H1 (cell line): Measurements from ENCODE around the gene NFE2L2. TPM values are rescaled to one million over a fixed set of nuclear protein-coding genes. Genes with fewer than 3 reads are reported as not detected.

ENCODE experiments used
- CTCF ChIA-PET: fragments of 300-600 bp; sonication (Branson Sonifier 250); formaldehyde crosslinking; loops from one replicate; lab custom pipeline; 2021; ENCODE audit not compliant: partially characterized antibody; lab: Charles Lee
- POLR2A ChIA-PET: fragments of 300-600 bp; sonication (Branson Sonifier 250); formaldehyde crosslinking; loops from one replicate; lab custom pipeline; 2021; ENCODE audit warnings: inconsistent platforms; ENCODE audit not compliant: partially characterized antibody; lab: Charles Lee
- DNase-seq, 2 experiments: peaks; one replicate each; pipeline versions ENCODE4 v3.0.0 to v3.0.0-alpha.2; 2010 to 2022; ENCODE audit warnings: low spot score in 2 of 2, low read depth in 1 of 2, mixed read lengths in 1 of 2
- FAIRE-seq: peaks from 2 replicates; lab custom pipeline; 2011; peaks lifted over from hg19 to GRCh38; lab: Jason Lieb, UNC
- H2AFZ ChIP-seq: 2 replicates; pipeline ENCODE4 v1.8.1; 2012; ENCODE audit warnings: low read length, inconsistent platforms
- H2AK5ac ChIP-seq: 2 replicates; pipeline ENCODE4 v1.6.1; 2013; ENCODE audit warnings: low read depth, low read length
- H2BK120ac ChIP-seq: replicated peaks from 2 replicates; pipeline ENCODE3; 2013; ENCODE audit warnings: low read depth, low read length, inconsistent platforms
- H2BK12ac ChIP-seq: 2 replicates; pipeline ENCODE4 v1.6.1; 2013; ENCODE audit warnings: low read depth, low read length
- H2BK15ac ChIP-seq: 2 replicates; pipeline ENCODE4 v1.6.1; 2013; ENCODE audit warnings: low read length
- H2BK20ac ChIP-seq: 2 replicates; pipeline ENCODE4 v1.6.1; 2013; ENCODE audit warnings: low read length
- H2BK5ac ChIP-seq: 2 replicates; pipeline ENCODE4 v1.6.1; 2013; ENCODE audit warnings: low read depth, low read length
- H3K14ac ChIP-seq: 2 replicates; pipeline ENCODE4 v1.6.1; 2013; ENCODE audit warnings: inconsistent platforms; ENCODE audit not compliant: insufficient read length
- H3K18ac ChIP-seq: 2 replicates; pipeline ENCODE4 v1.6.1; 2013; ENCODE audit warnings: low read length; ENCODE audit errors: extremely low read depth
- H3K23ac ChIP-seq: 2 replicates; pipeline ENCODE4 v1.6.1; 2013; ENCODE audit warnings: inconsistent platforms; ENCODE audit not compliant: insufficient read length
- H3K23me2 ChIP-seq: 2 replicates; pipeline ENCODE4 v1.6.1; 2013; ENCODE audit warnings: low read depth, low read length
- H3K27ac ChIP-seq: 2 replicates; pipeline ENCODE4 v1.6.1; 2011; ENCODE audit warnings: low read depth, low read length, inconsistent platforms
- H3K27me3 ChIP-seq, 4 experiments: replicated peaks in 1 of 4; 1 replicate in 1 of 4; 2 replicates in 3 of 4; pipeline versions ENCODE4 v1.6.1 to v1.8.1; 2011 to 2013; ENCODE audit warnings: low read length in 3 of 4, mild to moderate bottlenecking in 3 of 4, inconsistent platforms in 2 of 4, mixed read lengths in 2 of 4, moderate library complexity in 1 of 4; ENCODE audit not compliant: control insufficient read depth in 3 of 4, insufficient read depth in 3 of 4; ENCODE audit errors: extremely low read depth in 1 of 4
- H3K36me3 ChIP-seq, 4 experiments: 2 replicates each; pipeline versions ENCODE4 v1.6.1 to v1.8.1; 2011 to 2013; ENCODE audit warnings: mild to moderate bottlenecking in 4 of 4, low read length in 3 of 4, moderate library complexity in 2 of 4, control low read depth in 1 of 4, inconsistent platforms in 1 of 4; ENCODE audit not compliant: insufficient read depth in 4 of 4, control insufficient read depth in 2 of 4
- H3K4ac ChIP-seq: replicated peaks from 2 replicates; pipeline ENCODE3; 2013; ENCODE audit warnings: low read length, low read depth, mixed read lengths, inconsistent platforms; ENCODE audit not compliant: insufficient read length
- H3K4me1 ChIP-seq, 4 experiments: replicated peaks in 1 of 4; 1 replicate in 1 of 4; 2 replicates in 3 of 4; pipeline versions ENCODE4 v1.6.1 to v1.8.1; 2011 to 2013; ENCODE audit warnings: low read length in 3 of 4, inconsistent platforms in 2 of 4, mixed read lengths in 1 of 4; ENCODE audit not compliant: insufficient read depth in 4 of 4, control insufficient read depth in 3 of 4
- H3K4me2 ChIP-seq, 2 experiments: 2 replicates each; pipeline versions ENCODE4 v1.6.1 to v1.8.1; 2011 to 2013; ENCODE audit warnings: low read depth in 2 of 2, low read length in 2 of 2, control low read depth in 1 of 2, inconsistent platforms in 1 of 2, mild to moderate bottlenecking in 1 of 2; ENCODE audit not compliant: insufficient read depth in 1 of 2
- H3K4me3 ChIP-seq, 4 experiments: fragments of 200-600, 300-600 bp in 1 of 4; sonication (generic), shearing (Covaris generic), sonication (Bioruptor Twin) in 1 of 4; 2 replicates each; pipeline versions ENCODE4 v1.5.1 to v1.8.1; 2011 to 2016; ENCODE audit warnings: low read length in 4 of 4, low read depth in 3 of 4, control low read depth in 2 of 4, inconsistent platforms in 2 of 4, mild to moderate bottlenecking in 2 of 4, mixed read lengths in 1 of 4, moderate library complexity in 1 of 4; ENCODE audit not compliant: insufficient read depth in 2 of 4; ENCODE audit errors: extremely low read depth in 1 of 4
- H3K56ac ChIP-seq: replicated peaks from 2 replicates; pipeline ENCODE3; 2013; ENCODE audit warnings: low read depth, mild to moderate bottlenecking, mixed read lengths, low read length, inconsistent platforms; ENCODE audit not compliant: insufficient read length
- H3K79me1 ChIP-seq: 2 replicates; pipeline ENCODE4 v1.6.1; 2013; ENCODE audit warnings: low read depth, low read length, control low read depth
- H3K79me2 ChIP-seq, 2 experiments: 2 replicates each; pipeline versions ENCODE4 v1.6.1 to v1.8.1; 2012 to 2013; ENCODE audit warnings: low read length in 2 of 2, mild to moderate bottlenecking in 2 of 2, inconsistent platforms in 1 of 2; ENCODE audit not compliant: insufficient read depth in 2 of 2, control insufficient read depth in 1 of 2
- H3K9ac ChIP-seq, 4 experiments: replicated peaks in 1 of 4; 1 replicate in 1 of 4; 2 replicates in 3 of 4; pipeline versions ENCODE4 v1.6.1 to v1.8.1; 2011 to 2013; ENCODE audit warnings: low read depth in 3 of 4, low read length in 3 of 4, control low read depth in 2 of 4, mild to moderate bottlenecking in 2 of 4, moderate library complexity in 2 of 4, inconsistent platforms in 1 of 4; ENCODE audit errors: extremely low read depth in 1 of 4
- H3K9me3 ChIP-seq, 2 experiments: 2 replicates each; pipeline versions ENCODE4 v1.6.1 to v1.8.1; 2012 to 2013; ENCODE audit warnings: mild to moderate bottlenecking in 2 of 2, moderate library complexity in 2 of 2, control low read depth in 1 of 2, inconsistent platforms in 1 of 2, low read depth in 1 of 2, low read length in 1 of 2, mixed read lengths in 1 of 2; ENCODE audit not compliant: insufficient read depth in 2 of 2
- H4K20me1 ChIP-seq, 2 experiments: replicated peaks in 1 of 2; 2 replicates each; pipeline versions ENCODE3 to v1.8.1; 2011 to 2013; ENCODE audit warnings: inconsistent platforms in 2 of 2, low read length in 2 of 2, mild to moderate bottlenecking in 1 of 2; ENCODE audit not compliant: insufficient read depth in 2 of 2, control insufficient read depth in 1 of 2
- H4K5ac ChIP-seq: 2 replicates; pipeline ENCODE4 v1.6.1; 2013; ENCODE audit warnings: low read length, low read depth, mixed read lengths, inconsistent platforms; ENCODE audit not compliant: insufficient read length
- H4K8ac ChIP-seq: 2 replicates; pipeline ENCODE4 v1.8.0; 2013; ENCODE audit warnings: mild to moderate bottlenecking, moderate library complexity, low read length, inconsistent platforms; ENCODE audit not compliant: insufficient read depth; ENCODE audit errors: extremely low read depth
- H4K91ac ChIP-seq: replicated peaks from 2 replicates; pipeline ENCODE3; 2013; ENCODE audit warnings: low read length, mixed read lengths, inconsistent platforms; ENCODE audit not compliant: insufficient read length
- BRCA1 ChIP-seq: IDR thresholded peaks from 2 replicates; pipeline ENCODE4 v1.6.1; 2012; ENCODE audit warnings: low read depth, low read length, improper control_type of control experiment
- CBX5 ChIP-seq: fragments of 300-800, 300-1000 bp; sonication (generic); IDR thresholded peaks from 2 replicates; pipeline ENCODE4 v1.7.1; 2016; ENCODE audit warnings: antibody characterized with exemption, low read length, low read depth
- CHD1 ChIP-seq: IDR thresholded peaks from 2 replicates; pipeline ENCODE4 v1.6.1; 2012; ENCODE audit warnings: low read depth, low read length, improper control_type of control experiment
- FOSL1 ChIP-seq: IDR thresholded peaks from 2 replicates; pipeline ENCODE4 v1.6.1; 2011; ENCODE audit warnings: mild to moderate bottlenecking, low read depth, low read length, moderate library complexity; ENCODE audit not compliant: insufficient read depth
- GTF2F1 ChIP-seq: IDR thresholded peaks from 2 replicates; pipeline ENCODE4 v1.6.1; 2012; ENCODE audit warnings: low read depth, low read length, improper control_type of control experiment, borderline replicate concordance
- HDAC2 ChIP-seq, 2 experiments: fragments of 300-600 bp in 1 of 2; sonication (generic) in 1 of 2; IDR thresholded peaks; 2 replicates each; pipeline ENCODE4 v1.6.1; 2011 to 2012; ENCODE audit warnings: low read depth in 2 of 2, low read length in 2 of 2, mild to moderate bottlenecking in 2 of 2, moderate library complexity in 2 of 2, borderline replicate concordance in 1 of 2, inconsistent platforms in 1 of 2
- MAFK ChIP-seq: IDR thresholded peaks from 2 replicates; pipeline ENCODE4 v1.6.1; 2012; ENCODE audit warnings: low read depth, mild to moderate bottlenecking, improper control_type of control experiment, low read length
- NANOG ChIP-seq: IDR thresholded peaks from 2 replicates; pipeline ENCODE4 v1.6.1; 2011; ENCODE audit warnings: low read length, low read depth, mild to moderate bottlenecking, inconsistent platforms; ENCODE audit not compliant: insufficient read depth, poor library complexity, severe bottlenecking
- POLR2A ChIP-seq, 2 experiments: IDR thresholded peaks; 1 replicate in 1 of 2; 2 replicates in 1 of 2; pipeline ENCODE4 v1.6.1; 2011; ENCODE audit warnings: low read depth in 2 of 2, low read length in 2 of 2, mild to moderate bottlenecking in 2 of 2; ENCODE audit errors: control extremely low read depth in 1 of 2
- SP4 ChIP-seq: IDR thresholded peaks from 2 replicates; pipeline ENCODE4 v1.6.1; 2012; ENCODE audit warnings: low read length, inconsistent platforms
- SUZ12 ChIP-seq: fragments of 200-600 bp; sonication (generic); IDR thresholded peaks from 2 replicates; pipeline ENCODE4 v1.6.1; 2012; ENCODE audit warnings: mild to moderate bottlenecking, inconsistent platforms, low read length, moderate library complexity, mixed read lengths
- TCF12 ChIP-seq: IDR thresholded peaks from 2 replicates; pipeline ENCODE4 v1.6.1; 2011; ENCODE audit warnings: low read depth, mild to moderate bottlenecking, low read length
- ZNF274 ChIP-seq: IDR thresholded peaks from 2 replicates; pipeline ENCODE4 v1.7.0; 2012; ENCODE audit warnings: low read length, borderline replicate concordance; ENCODE audit errors: extremely low read depth
- WGBS, 2 experiments: shearing (Covaris generic) in 1 of 2; methylation state at CpG; one replicate each; pipeline versions ENCODE4 v1.1.6 to v1.1.7; 2013 to 2015; ENCODE audit warnings: low lambda C conversion rate in 2 of 2, mixed read lengths in 2 of 2, inconsistent platforms in 1 of 2, low coverage in 1 of 2, missing lambda C conversion rate in 1 of 2; ENCODE audit not compliant: insufficient replicate concordance in 2 of 2, insufficient coverage in 1 of 2, insufficient read length in 1 of 2; ENCODE audit errors: extremely low coverage in 1 of 2, missing lambda C conversion rate in 1 of 2; 5-methylcytosine and 5-hydroxymethylcytosine counted together
- polyA plus RNA-seq, 7 experiments: library from polyadenylated mRNA; depleted of rRNA in 3 of 7; stranded (reverse) in 5 of 7; unstranded in 2 of 7; fragments of >200 nt in 5 of 7; fragments of 200-250 nt in 2 of 7; gene quantifications; 1 replicate in 5 of 7; 2 replicates in 1 of 7; 4 replicates in 1 of 7; pipeline versions ENCODE4 v1.2.1 to v1.2.3, GENCODE V29; 2011 to 2013; ENCODE audit warnings: missing spikeins in 2 of 7, mixed read lengths in 2 of 7
- total RNA-seq: library from RNA; stranded (reverse); fragmentation: NEBNext Ultra II Directional; extraction: Animal tissue kit (Norgen Biotek cat#: 25700); gene quantifications from 2 replicates; pipeline ENCODE4 v1.2.1, GENCODE V29; 2021
- TF ChIP-seq, protein P1 (sequence below): IDR thresholded peaks from 2 replicates; pipeline ENCODE4 v1.6.1; 2011; ENCODE audit warnings: low read length, improper control_type of control experiment

Gene NFE2L2
- total and polyA plus RNA-seq, 2 of the 8 experiments (the other 6 are each of a cell fraction or from before 2014, with no cell fraction given) = 33.2 to 34.5 TPM

DNA sequence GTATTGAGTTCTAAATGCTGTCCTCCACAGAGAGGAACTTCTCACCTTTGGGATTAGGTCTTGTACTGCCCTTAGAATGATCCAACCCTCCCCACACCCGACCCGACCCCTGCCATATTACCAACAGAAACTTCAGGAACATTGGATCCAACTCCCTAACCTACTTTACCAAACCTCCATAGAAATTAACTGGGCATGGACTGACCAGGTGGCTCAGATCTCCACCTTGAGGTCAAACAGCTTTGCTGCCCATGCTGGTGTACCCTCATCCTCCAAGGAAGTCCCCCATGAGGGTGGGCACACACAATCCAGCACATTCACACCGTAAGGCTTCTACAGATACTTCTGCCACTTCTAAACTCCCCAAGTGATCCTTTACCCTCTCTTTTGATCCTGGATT is 21.5 kb downstream of the NFE2L2 start:
- Histone ChIP-seq H2BK12ac (no peak overlapping the region), H3K56ac (no peak overlapping the region), H3K23me2 (0 out of 2 replicates have a peak, but pooled peaks cover 1% of the 10 kb centered on the region), H3K4ac (no peak overlapping the region), H2AFZ (no peak overlapping the region), H3K23ac (no peak overlapping the region), H2BK20ac (no peak overlapping the region), H2AK5ac (no peak overlapping the region), H2BK5ac (no peak overlapping the region), H3K79me1 (peaks cover 15% of the 10 kb centered on the region), H3K14ac (no peak overlapping the region), H3K9me3 (no peaks in the 10 kb centered on the region), H3K36me3 (no peaks in the 10 kb centered on the region), H4K5ac (no peak overlapping the region), H3K79me2 (peaks cover 7 to 92% of the 10 kb centered on the region in 2 experiments), H4K91ac (no peak overlapping the region), H3K4me3 (no peak overlapping the region), H4K20me1 (peaks cover 2 to 11% of the 10 kb centered on the region in 2 experiments), H3K4me2 (no peak overlapping the region), H4K8ac (no peak overlapping the region), H3K27ac (no peak overlapping the region), H2BK15ac (no peak overlapping the region), H2BK120ac (no peak overlapping the region), H3K4me1 (peaks cover 2 to 9% (median 5%) of the 10 kb centered on the region in 4 experiments; a peak in 5 of 7 replicates), H3K18ac (no peak overlapping the region), H3K27me3 (no peaks in the 10 kb centered on the region), H3K9ac (no peak overlapping the region)
- ChIA-PET CTCF (interaction anchor here (1.0 to 1.5 kb wide), 3 partner anchors 12 to 174 kb away, joined by 3 to 9 read pairs (median 4); no protein-coding TSS in a partner anchor), POLR2A (no interaction called here)
- 87% methylated on average over 3 of the region's 3 CpGs; no CpG with 5 or more reads in 1 of the 2 experiments for WGBS, 2 experiments
- FAIRE-seq = no peak
- DNase-seq = no peak
- TF ChIP-seq MAFK (no peak), POLR2A (IDR thresholded peaks at IDR 0.05; ENCODE audit: control extremely low read depth in 1 of 2, low read depth in 2 of 2, low read length in 2 of 2) (no peak), NANOG (no peak), CHD1 (no peak), HDAC2 (IDR thresholded peaks at IDR 0.05; ENCODE audit: borderline replicate concordance in 1 of 2, low read depth in 2 of 2, low read length in 2 of 2) (no peak), SP4 (no peak), GTF2F1 (no peak), CBX5 (no peak), FOSL1 (no peak), BRCA1 (no peak), TCF12 (no peak), ZNF274 (no peak), SUZ12 (no peak)
- TF ChIP-seq, protein P1, sequence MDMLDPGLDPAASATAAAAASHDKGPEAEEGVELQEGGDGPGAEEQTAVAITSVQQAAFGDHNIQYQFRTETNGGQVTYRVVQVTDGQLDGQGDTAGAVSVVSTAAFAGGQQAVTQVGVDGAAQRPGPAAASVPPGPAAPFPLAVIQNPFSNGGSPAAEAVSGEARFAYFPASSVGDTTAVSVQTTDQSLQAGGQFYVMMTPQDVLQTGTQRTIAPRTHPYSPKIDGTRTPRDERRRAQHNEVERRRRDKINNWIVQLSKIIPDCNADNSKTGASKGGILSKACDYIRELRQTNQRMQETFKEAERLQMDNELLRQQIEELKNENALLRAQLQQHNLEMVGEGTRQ = no peak
